HEK293 (cell line): Measurements from ENCODE around the gene E2F1.

Experiments
- CTCF ChIA-PET: fragments of 350-600 bp; formaldehyde crosslinking; extraction: SDS; loops from one replicate; lab custom pipeline; 2021; ENCODE audit warnings: antibody characterized with exemption; lab: Yijun Ruan, JAX
- POLR2A ChIA-PET: fragments of 300-600 bp; formaldehyde crosslinking; extraction: SDS; loops from one replicate; lab custom pipeline; 2020; ENCODE audit warnings: antibody characterized with exemption, inconsistent platforms; lab: Yijun Ruan, JAX
- H3K27ac ChIP-seq: fragments of 200-500 bp; sonication (Bioruptor generic); 2 replicates; pipeline ENCODE4 v1.5.1; 2014; ENCODE audit warnings: low read depth, low read length, control low read depth, inconsistent platforms; ENCODE audit errors: extremely low read depth
- H3K36me3 ChIP-seq, 2 experiments: fragments of 200-500 bp in 1 of 2; sonication (Bioruptor generic) in 1 of 2; 1 replicate in 1 of 2; 2 replicates in 1 of 2; pipeline ENCODE4 v1.5.1; 2014 to 2017; ENCODE audit warnings: inconsistent platforms in 2 of 2, low read length in 2 of 2; ENCODE audit not compliant: control insufficient read depth in 2 of 2, insufficient read depth in 1 of 2
- H3K4me1 ChIP-seq: fragments of 200-500 bp; sonication (Bioruptor generic); 2 replicates; pipeline ENCODE4 v1.5.1; 2014; ENCODE audit warnings: mild to moderate bottlenecking, low read length, inconsistent platforms; ENCODE audit not compliant: control insufficient read depth, insufficient read depth
- H3K4me3 ChIP-seq: 2 replicates; pipeline ENCODE4 v1.5.1; 2011; ENCODE audit warnings: low read depth, mild to moderate bottlenecking, control low read depth, low read length, moderate library complexity
- H3K9me3 ChIP-seq: fragments of 200-500 bp; sonication (Bioruptor generic); 2 replicates; pipeline ENCODE4 v1.5.1; 2014; ENCODE audit warnings: low read depth, low read length, inconsistent platforms; ENCODE audit not compliant: control insufficient read depth, insufficient read depth
- ELK4 ChIP-seq: IDR thresholded peaks from 2 replicates; pipeline ENCODE4 v1.6.1; 2011; ENCODE audit warnings: mild to moderate bottlenecking, low read depth, low read length, borderline replicate concordance
- HOXA7 ChIP-seq: sonication (generic); formaldehyde crosslinking; IDR thresholded peaks from 2 replicates; pipeline ENCODE4 v1.8.1; 2022; ENCODE audit warnings: missing genetic modification reagents, borderline replicate concordance
- SP7 ChIP-seq: fragments of 450-650 bp; formaldehyde crosslinking; IDR thresholded peaks from 2 replicates; pipeline ENCODE4 v1.5.1; 2016; ENCODE audit warnings: missing biosample characterization, missing genetic modification characterization
- ZBTB8A ChIP-seq: fragments of 450-650 bp; formaldehyde crosslinking; IDR thresholded peaks from 2 replicates; pipeline ENCODE4 v1.5.1; 2016; ENCODE audit warnings: missing biosample characterization, missing genetic modification characterization
- ZNF16 ChIP-seq: fragments of 450-650 bp; formaldehyde crosslinking; IDR thresholded peaks from 2 replicates; pipeline ENCODE4 v1.5.1; 2016; ENCODE audit warnings: low read depth, missing biosample characterization, missing genetic modification characterization
- ZNF239 ChIP-seq: fragments of 450-650 bp; formaldehyde crosslinking; IDR thresholded peaks from 2 replicates; pipeline ENCODE4 v1.5.1; 2016; ENCODE audit warnings: missing biosample characterization, missing genetic modification characterization
- ZNF266 ChIP-seq: fragments of 450-650 bp; formaldehyde crosslinking; IDR thresholded peaks from 2 replicates; pipeline ENCODE4 v1.5.1; 2016; ENCODE audit warnings: missing biosample characterization, missing genetic modification characterization, low read depth
- ZNF274 ChIP-seq, 2 experiments: fragments of 200-500 bp in 1 of 2; fragments of 450-650 bp in 1 of 2; sonication (Bioruptor generic) in 1 of 2; formaldehyde crosslinking in 1 of 2; IDR thresholded peaks; 2 replicates each; pipeline versions ENCODE4 v1.5.1 to v1.6.1; 2014 to 2016; ENCODE audit warnings: borderline replicate concordance in 1 of 2, inconsistent platforms in 1 of 2, low read length in 1 of 2, missing biosample characterization in 1 of 2, missing genetic modification characterization in 1 of 2
- ZNF354C ChIP-seq: fragments of 450-650 bp; formaldehyde crosslinking; IDR thresholded peaks from 2 replicates; pipeline ENCODE4 v1.5.1; 2016; ENCODE audit warnings: missing biosample characterization, missing genetic modification characterization, low read depth, borderline replicate concordance
- ZNF394 ChIP-seq: fragments of 450-650 bp; formaldehyde crosslinking; IDR thresholded peaks from 2 replicates; pipeline ENCODE4 v1.5.1; 2016; ENCODE audit warnings: missing biosample characterization, missing genetic modification characterization, mild to moderate bottlenecking, moderate library complexity, borderline replicate concordance
- ZNF416 ChIP-seq: fragments of 450-650 bp; formaldehyde crosslinking; IDR thresholded peaks from 2 replicates; pipeline ENCODE4 v1.5.1; 2016; ENCODE audit warnings: missing biosample characterization, missing genetic modification characterization
- ZNF473 ChIP-seq: fragments of 450-650 bp; formaldehyde crosslinking; IDR thresholded peaks from 2 replicates; pipeline ENCODE4 v1.5.1; 2017; ENCODE audit warnings: missing biosample characterization, missing genetic modification characterization
- ZNF521 ChIP-seq: fragments of 450-650 bp; formaldehyde crosslinking; IDR thresholded peaks from 2 replicates; pipeline ENCODE4 v1.5.1; 2017; ENCODE audit warnings: missing biosample characterization, mild to moderate bottlenecking, missing genetic modification characterization
- ZNF585B ChIP-seq: fragments of 450-650 bp; formaldehyde crosslinking; IDR thresholded peaks from 2 replicates; pipeline ENCODE4 v1.5.1; 2016; ENCODE audit warnings: missing biosample characterization, missing genetic modification characterization
- ZNF600 ChIP-seq: fragments of 450-650 bp; formaldehyde crosslinking; IDR thresholded peaks from 2 replicates; pipeline ENCODE4 v1.5.1; 2016; ENCODE audit warnings: missing biosample characterization, missing genetic modification characterization
- ZSCAN5A ChIP-seq: fragments of 450-650 bp; formaldehyde crosslinking; IDR thresholded peaks from 2 replicates; pipeline ENCODE4 v1.5.1; 2016; ENCODE audit warnings: missing biosample characterization, missing genetic modification characterization
- TF ChIP-seq, protein P1 (sequence below): fragments of 450-650 bp; formaldehyde crosslinking; IDR thresholded peaks from 2 replicates; pipeline ENCODE4 v1.5.1; 2016; ENCODE audit warnings: missing biosample characterization, missing genetic modification characterization

E2F1 gene

DNA sequence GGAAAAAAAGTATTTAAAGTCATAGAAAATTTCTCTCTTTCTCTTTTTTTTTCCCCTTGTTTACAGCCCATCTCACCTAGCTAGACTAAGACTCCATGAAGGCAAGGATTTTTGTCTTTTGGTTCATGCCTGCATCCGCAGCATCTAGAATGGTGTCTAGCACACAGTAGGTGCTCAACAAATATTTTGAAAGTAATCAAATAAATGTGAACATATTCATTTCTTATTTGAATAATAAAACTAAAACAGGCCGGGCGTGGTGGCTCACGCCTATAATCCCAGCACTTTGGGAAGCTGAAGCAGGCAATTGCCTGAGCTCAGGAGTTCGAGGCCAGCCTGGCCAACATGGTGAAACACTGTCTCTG lies 40.9 kb upstream of the E2F1 start (continued):
- TF ChIP-seq ZNF521 (tag by site-specific recombination), result no peak
- no peak for TF ChIP-seq ZNF354C (tag by site-specific recombination)
- TF ChIP-seq, protein P1, sequence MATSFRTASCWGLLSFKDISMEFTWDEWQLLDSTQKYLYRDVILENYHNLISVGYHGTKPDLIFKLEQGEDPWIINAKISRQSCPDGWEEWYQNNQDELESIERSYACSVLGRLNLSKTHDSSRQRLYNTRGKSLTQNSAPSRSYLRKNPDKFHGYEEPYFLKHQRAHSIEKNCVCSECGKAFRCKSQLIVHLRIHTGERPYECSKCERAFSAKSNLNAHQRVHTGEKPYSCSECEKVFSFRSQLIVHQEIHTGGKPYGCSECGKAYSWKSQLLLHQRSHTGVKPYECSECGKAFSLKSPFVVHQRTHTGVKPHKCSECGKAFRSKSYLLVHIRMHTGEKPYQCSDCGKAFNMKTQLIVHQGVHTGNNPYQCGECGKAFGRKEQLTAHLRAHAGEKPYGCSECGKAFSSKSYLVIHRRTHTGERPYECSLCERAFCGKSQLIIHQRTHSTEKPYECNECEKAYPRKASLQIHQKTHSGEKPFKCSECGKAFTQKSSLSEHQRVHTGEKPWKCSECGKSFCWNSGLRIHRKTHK, result no peak

DNA sequence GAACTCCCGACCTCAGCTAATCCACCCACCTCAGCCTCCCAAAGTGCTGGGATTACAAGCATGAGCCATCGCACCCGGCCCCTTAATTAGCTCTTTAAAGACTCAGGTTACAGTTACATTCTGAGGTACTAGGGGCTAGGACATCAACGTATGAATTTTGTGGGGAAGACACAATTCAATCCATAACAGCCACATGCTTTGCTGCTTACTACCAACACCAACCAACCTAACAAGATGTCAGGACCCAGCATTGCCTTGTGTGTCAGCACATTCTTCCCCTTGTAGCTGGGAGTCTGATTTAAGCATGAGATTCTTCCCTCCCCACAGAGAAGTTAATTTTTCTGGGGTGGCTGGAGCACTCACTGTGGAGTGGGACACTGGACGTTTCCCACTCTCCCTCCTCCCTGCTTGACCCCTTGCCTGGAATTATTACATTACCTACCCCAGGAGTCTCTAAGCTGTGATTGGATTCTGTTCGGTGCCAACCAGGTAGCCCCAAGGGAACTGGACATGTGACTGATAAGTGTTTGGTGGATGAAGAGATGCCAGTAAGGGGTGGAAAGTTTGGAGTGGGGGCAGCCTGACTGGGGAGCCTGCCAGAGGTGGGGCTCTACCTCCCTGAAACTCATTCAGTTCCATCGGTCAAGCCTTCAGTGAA lies 39.6 kb upstream of the E2F1 start:
- Histone ChIP-seq H3K4me1 (no peaks in the 10 kb centered on the region), H3K27ac (no peak overlapping the region), H3K4me3 (no peak overlapping the region), H3K9me3 (no peaks in the 10 kb centered on the region), H3K36me3 (no peaks in the 10 kb centered on the region)
- peak; percentile 61; the same call in 1 of the 2 replicates for TF ChIP-seq ZNF600
- TF ChIP-seq ZNF394, result peak; percentile 30; the same call in 1 of the 2 replicates
- no peak for TF ChIP-seq ZNF585B (tag by site-specific recombination)
- TF ChIP-seq ZBTB8A (tag by site-specific recombination), result no peak
- TF ChIP-seq SP7, result 0 out of 2 replicates have a peak, but pooled peaks have one; percentile 11
- TF ChIP-seq HOXA7, result no peak
- TF ChIP-seq ZNF416 (tag by site-specific recombination), result no peak
- ChIA-PET CTCF (interaction anchor here (1.0 kb wide), 1 partner anchor 72 kb away, joined by 4 read pairs; no protein-coding TSS in a partner anchor), POLR2A (no interaction called here)

DNA sequence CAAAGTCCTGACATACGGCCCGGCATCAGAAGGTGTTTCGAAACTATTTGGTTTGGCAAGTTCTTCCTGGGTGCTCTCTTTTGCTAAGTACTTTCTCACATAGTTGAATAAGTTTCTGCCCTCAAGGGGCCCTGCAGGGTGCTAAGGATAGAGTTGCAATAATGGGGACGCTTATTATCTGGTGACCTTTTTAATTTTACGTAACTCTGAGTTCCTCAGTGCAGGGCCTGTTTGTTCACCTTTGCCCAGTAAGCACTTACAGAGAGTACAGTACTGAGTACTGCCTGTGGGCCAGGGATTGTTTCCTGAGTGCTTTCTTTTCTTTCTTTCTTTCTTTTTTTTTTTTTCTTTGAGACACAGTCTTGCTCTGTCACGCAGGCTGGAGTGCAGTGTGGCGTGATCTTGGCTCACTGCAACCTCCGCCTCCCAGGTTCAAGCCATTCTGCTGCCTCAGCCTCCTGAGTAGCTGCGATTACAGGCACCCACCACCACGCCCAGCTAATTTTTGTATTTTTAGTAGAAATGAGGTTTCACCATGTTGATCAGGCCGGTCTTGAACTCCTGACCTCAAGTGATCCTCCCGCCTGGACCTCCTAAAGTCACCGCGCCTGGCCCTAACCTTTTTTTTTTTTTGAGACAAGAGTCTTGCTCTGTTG lies 38.4 kb upstream of the E2F1 start:
- Histone ChIP-seq H3K27ac (no peak overlapping the region), H3K36me3 (no peaks in the 10 kb centered on the region), H3K4me3 (no peak overlapping the region), H3K4me1 (no peaks in the 10 kb centered on the region), H3K9me3 (no peaks in the 10 kb centered on the region)
- CTCF ChIA-PET, result interaction anchor here (1.0 kb wide), 1 partner anchor 71 kb away, joined by 4 read pairs; no protein-coding TSS in a partner anchor
- TF ChIP-seq ZNF239 (tag by site-specific recombination), result no peak
- no peak for TF ChIP-seq ZSCAN5A
- TF ChIP-seq ZNF266 (tag by site-specific recombination), result no peak
- TF ChIP-seq ZNF274 (IDR thresholded peaks at IDR 0.05; ENCODE audit: low read length), result no peak
- TF ChIP-seq ZNF274 (tag by site-specific recombination; IDR thresholded peaks at IDR 0.05; ENCODE audit: borderline replicate concordance), result no peak
- TF ChIP-seq ZNF473, result no peak
- TF ChIP-seq ZNF16 (tag by site-specific recombination), result no peak
- TF ChIP-seq ELK4, result no peak
- POLR2A ChIA-PET, result no interaction called here
